ENCODE measurements around the gene AKNA.
"Not testable (repeated sequence)": the region's sequence is repeated elsewhere in the genome, so short reads cannot be mapped to it uniquely, and the experiment has no call there.

The AKNA gene

DNA sequence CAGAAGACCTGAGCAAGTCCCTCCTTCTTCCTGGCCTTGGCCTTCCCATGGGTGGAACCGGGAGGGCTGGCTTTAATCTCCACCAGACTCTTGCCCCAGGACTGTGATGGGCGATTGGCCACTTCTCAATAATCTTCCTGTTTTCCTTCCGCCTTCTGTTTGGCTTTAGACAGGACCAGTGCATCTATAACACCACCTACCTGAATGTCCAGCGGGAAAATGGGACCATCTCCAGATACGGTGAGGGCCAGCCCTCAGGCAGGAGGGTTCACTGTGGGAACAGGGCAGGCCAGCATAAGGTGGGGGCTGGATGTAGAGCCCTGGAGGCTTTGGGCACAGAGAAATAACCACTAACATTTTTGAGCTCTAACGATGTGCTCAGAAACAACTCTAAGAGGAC, 63.9 kb downstream of the AKNA start:
- not testable (repeated sequence) for DNase-seq (ENCODE audit: low read depth in 2 of 2, low spot score in 1 of 2)

DNA sequence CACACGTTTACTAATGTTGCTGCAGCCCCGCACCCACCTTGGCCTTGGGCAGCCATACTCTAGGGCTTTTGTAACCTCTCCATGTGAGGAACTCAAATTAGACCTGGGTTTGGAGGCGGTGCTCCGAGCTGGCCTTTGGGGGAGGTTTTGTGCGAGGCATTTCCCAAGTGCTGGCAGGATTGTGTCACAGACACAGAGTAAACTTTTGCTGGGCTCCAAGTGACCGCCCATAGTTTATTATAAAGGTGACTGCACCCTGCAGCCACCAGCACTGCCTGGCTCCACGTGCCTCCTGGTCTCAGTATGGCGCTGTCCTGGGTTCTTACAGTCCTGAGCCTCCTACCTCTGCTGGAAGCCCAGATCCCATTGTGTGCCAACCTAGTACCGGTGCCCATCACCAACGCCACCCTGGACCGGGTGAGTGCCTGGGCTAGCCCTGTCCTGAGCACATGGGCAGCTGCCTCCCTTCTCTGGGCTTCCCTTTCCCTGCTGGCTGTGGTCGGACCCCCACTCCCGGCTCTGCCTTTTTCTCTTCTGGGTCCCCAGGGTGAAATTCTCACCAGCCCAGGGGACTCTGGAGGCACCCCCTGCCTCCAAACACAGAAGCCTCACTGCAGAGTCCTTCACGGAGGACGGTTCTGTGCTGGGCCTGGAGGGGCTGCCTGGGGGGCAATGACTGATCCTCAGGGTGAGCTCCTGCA, 64.8 kb downstream of the AKNA start, which contains the start of gene ORM1:
ORM1 (plus strand) TSS at position 268 of the 701 bp plus-strand sequence; CDS start at position 304, 36 bp downstream.
- DNase-seq (ENCODE audit: low read depth in 2 of 2, low spot score in 1 of 2) = not testable (repeated sequence)

DNA sequence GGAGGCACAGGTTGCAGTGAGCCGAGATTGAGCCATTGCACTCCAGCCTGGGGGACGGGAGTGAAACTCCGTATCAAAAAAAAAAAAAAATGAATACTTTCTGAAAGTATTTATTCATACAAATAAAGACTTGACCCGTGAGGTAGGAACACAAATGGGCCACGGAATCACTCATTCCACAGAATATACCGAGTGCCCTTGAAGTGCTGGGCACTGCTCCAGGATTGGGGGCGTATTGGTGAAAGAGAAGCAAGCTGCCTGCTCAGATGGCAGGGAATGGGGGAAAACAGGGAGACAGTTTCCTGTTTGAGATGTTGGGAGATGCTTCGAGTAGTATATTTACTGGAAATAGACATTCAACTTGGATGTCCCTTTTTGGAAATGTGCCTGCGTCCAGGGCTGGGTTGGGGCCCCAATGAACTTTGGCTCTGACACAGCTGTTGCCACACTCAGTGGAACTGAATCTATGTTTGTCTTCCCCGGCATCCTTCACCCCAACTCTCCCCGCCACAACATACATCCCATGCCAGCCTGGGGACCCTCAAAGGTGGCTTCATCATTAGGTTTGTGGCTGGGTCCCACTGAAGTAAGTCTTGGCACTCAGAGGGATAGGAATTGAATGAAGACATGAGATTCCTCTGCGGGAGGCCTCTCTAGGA, 65.5 kb downstream of the AKNA start:
- not testable (repeated sequence) for DNase-seq (ENCODE audit: low read depth in 2 of 2, low spot score in 1 of 2)

DNA sequence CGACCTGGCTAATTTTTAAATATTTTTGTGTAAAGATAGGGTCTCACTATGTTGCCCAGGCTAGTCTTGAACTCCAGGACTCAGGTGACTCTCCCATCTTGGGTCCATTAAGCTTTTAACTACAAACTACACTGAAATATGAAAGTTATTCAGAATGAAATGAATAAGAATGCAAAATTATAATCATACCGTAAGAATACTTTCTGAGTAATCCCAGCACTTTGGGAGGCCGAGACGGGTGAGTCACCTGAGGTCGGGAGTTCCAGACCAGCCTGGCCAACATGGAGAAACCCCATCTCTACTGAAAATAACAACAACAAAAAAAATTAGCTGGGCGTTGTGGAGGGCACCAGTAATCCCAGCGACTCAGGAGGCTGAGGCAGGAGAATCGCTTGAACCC, 66.0 kb downstream of the AKNA start:
- DNase-seq (ENCODE audit: low read depth in 2 of 2, low spot score in 1 of 2) = no peak

DNA sequence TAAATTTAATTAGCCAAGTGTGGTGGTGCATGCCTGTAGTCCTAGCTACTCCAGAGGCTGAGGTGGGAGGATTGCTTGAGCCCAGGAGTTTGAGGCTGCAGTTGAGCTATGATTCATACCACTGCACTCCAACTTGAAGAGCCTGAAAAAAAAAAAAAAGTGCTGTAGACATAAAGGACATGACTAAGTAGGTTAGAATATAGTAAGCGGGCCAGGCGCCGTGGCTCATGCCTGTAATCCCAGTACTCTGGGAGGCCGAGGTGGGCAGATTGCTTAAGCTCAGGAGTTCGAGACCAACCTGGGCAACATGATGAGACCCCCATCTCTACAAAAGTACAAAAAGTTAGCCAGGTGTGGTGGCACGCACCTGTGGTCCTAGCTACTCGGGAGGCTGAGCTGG, 67.1 kb downstream of the AKNA start:
- DNase-seq (ENCODE audit: low read depth in 2 of 2, low spot score in 1 of 2) = not testable (repeated sequence)

DNA sequence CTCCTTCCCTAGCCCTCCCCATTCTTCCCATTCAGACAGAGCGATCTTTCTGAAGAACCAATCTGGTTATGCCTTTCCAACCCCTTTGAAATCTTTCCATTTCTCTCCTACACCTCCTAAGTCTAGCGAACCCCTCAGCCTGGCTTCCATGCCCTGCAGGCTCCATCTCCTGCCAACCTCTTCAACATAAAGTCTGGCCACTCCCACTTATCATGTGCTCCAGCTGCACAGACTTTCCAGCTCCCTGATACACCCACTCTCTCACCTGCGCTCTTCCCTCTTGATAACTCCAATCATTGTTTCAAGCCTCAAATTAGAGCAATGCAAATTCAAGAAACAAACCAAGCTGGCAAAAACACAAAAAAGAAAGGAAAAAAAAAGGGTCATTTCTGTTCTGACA, 68.6 kb downstream of the AKNA start:
- no peak for DNase-seq (ENCODE audit: low read depth in 2 of 2, low spot score in 1 of 2)

DNA sequence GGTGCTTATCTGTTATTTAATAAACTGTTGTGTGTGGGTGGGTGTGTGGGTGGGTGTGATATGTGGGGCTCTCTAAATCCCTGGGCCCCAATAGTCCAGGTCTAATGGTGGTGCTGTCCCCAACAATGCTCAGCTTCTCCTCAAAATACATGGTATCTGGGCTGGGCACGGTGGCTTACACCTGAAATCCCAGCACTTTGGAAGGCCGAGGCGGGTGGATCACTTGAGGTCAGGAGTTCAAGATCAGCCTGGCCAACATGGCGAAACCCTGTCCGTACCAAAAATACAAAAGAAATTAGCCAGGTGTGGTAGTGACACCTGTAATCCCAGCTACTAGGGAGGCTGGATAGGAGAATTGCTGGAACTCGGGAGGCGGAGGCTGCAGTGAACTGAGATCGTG, 69.4 kb downstream of the AKNA start:
- DNase-seq (ENCODE audit: low read depth in 2 of 2, low spot score in 1 of 2) = no peak

DNA sequence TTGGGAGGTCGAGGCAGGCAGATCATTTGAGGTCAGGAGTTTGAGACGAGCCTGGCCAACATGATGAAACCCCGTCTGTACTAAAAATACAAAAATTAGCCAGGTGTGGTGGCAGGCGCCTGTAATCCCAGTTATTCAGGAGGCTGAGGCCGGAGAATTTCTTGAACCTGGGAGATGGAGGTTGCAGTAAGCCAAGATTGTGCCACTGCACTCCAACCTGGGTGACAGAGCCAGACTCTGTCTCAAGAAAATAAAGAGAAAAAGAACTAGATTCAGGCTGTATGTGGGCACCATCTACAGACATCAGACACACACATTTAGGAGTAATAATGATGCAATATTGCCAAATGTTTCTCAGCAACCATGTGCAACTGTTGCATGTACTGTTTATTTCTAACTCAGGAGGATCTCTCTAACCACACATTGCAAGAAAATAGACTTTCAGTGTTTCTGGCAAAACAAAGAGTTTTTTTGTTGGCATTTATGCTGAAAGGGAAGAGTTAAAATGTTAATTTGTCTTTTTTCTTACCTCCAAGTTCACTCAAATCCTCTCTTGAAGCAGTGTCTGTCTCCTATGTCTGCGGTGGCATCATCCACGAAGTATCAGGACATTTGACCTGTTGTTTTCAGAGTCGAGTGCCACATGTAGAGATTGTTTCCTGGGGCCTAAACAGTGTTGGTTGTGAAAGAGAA, 70.0 kb downstream of the AKNA start:
- DNase-seq (ENCODE audit: low read depth in 2 of 2, low spot score in 1 of 2) = no peak

DNA sequence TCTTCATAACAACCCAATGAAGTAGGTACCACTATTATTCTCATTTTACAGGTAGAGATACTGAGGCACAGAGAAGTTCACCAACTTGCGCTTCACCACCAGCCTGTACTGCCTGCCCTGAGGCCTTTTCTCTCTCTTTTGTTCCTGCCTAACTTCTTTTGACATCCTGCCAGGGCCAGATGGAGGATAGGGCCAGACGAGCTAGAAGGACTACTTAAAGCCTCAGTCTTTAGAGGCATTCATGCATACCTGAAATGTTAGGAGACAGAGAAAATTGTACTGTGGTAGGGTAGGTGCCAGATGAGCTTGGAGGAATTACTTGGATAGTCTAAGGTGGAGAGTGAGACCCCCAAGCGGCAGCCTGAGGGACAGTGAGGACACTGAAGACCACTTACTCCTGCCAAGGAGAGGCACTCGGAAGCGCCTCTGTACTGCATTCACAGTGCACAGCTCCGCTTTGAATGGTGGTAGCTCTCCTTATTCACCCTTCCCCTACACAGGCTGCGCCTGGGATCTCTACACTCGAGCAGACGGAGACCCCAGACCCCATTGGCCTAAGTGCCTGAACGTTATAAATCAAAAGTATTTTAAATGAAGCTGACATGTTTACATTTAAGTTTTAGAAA, 71.1 kb downstream of the AKNA start:
- no peak for DNase-seq (ENCODE audit: low read depth in 2 of 2, low spot score in 1 of 2)

DNA sequence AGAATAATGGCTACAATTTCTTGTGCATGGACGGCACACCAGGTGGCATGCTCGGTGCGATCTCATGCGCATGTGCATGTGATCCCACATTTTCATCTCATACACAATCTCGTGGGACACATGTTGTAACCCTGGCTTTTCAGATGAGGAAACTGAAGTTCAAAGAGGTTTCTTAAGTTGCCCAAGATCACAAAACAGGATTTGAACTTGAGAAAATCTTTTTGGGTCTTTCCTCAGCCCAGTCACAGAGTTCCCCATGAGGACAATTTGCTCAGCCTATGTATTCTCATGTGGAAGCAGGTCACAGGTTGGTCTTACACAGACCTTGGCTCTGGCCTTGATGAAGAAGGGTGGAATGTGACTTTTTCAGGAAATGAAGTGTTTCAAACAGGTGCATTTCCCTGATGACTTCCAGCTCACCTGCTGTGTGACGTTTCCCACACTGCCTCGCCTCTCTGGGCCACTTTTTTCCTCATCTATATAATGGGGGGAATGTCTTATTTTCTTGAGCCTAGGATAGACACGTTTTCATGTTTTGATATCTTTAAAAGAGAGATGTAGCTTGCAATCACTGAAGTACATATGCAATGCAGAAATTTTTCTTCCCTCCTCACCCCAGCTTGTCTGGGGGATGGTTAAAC, 71.9 kb downstream of the AKNA start:
- DNase-seq (ENCODE audit: low read depth in 2 of 2, low spot score in 1 of 2) = no peak

DNA sequence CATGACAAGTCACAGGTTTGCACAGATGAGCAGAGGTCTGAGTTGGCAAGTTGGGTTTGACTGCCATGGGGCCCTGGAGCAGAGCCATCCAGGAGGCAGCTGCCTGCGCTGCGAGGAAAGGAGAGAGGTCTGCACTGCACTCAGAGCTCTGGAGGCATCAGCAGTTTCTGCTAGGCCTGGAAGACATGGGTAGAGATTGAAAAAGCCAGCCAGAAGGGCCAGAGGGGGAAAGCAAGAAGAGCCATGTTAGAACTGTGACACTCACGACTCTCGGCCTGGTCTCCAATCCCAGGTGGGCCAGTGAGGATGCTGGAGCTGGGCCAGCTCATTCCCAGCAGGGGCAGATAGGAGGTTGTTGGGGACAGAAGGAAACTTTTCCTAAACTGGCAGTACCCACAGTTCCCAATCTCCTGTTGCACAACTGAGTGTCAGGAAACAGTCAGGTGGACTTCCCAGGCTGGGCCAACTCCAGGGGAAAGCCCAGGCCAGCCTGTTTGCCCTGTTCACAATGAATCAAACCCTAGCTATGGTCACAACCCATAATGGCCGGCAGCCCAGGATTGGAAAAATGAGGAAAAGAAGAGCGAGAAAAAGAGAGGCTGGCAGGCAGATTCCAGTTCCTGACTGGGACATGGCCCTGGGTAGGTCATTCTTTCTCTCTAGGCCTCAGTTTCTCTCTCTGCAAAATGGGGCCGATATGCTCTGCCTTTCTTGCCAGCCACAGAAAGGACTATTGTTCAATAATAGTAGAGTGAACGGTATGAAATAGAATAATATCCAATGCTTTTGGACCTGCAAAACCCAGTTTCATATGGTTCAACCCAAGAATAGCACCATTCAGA, 72.7 kb downstream of the AKNA start:
- no peak for DNase-seq (ENCODE audit: low read depth in 2 of 2, low spot score in 1 of 2)

DNA sequence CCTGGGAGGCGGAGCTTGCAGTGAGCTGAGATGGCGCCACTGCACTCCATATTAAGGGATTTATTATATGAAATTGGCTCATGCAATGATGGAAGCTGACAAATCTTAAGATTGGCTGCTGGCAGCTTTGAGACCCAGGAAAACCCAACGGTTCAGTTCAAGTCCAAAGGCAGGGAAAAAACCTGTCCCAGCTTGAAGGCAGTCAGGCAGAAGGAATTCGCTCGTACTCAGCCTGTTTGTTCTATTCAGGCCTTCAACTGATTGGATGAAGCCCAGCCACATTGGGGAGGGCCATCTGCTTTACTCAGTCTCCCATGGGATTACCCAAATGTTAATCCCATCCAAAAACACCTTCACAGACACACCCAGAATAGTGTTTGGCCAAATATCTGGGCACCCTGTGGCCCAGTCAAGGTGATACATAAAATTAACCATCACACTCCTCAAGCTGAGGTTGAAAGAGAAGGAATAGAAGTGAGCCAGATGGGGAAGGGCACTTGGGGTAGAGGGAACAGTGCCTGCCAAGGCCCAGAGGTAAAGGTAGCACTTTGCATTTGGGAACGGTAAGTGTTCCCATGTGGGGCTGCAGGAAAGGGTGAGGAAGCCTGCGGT, 73.4 kb downstream of the AKNA start:
- no peak for DNase-seq (ENCODE audit: low read depth in 2 of 2, low spot score in 1 of 2)

DNA sequence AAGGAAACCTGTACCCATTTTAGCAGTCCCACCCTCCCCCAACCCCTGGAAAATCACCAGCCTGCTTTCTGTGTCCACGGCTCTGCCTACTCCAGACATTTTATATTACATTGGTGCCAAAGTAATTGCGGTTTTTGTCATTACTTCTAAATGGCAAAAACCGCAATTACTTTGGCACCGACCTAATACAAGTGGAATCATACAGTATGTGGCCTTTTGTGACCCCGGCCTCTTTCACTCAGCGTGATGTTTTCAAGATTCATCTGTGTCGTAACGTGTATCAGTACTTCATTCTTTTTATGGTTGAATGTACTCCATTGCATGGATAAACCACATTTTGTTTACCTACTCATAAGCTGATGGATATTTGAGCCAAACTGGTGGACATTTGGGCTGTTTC, 74.6 kb downstream of the AKNA start:
- DNase-seq (ENCODE audit: low read depth in 2 of 2, low spot score in 1 of 2) = no peak

DNA sequence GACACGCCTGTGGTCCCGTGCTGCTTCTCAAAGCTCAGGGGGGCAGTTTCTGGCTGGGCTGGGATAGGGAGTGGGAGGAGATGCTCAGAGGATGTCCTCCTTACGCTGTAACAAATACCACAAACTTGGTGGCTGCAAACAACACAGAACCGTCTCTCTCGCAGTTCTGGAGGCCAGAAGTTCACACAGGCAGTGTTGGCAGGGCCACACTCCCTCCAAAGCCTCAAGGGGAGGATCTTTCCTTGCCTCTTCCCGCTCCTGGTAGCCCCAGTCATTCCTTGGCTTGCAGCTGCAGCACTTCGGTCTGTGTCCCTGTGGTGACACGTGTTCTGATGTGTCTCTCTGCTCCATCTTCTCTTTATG, 75.3 kb downstream of the AKNA start:
- no peak for DNase-seq (ENCODE audit: low read depth in 2 of 2, low spot score in 1 of 2)

DNA sequence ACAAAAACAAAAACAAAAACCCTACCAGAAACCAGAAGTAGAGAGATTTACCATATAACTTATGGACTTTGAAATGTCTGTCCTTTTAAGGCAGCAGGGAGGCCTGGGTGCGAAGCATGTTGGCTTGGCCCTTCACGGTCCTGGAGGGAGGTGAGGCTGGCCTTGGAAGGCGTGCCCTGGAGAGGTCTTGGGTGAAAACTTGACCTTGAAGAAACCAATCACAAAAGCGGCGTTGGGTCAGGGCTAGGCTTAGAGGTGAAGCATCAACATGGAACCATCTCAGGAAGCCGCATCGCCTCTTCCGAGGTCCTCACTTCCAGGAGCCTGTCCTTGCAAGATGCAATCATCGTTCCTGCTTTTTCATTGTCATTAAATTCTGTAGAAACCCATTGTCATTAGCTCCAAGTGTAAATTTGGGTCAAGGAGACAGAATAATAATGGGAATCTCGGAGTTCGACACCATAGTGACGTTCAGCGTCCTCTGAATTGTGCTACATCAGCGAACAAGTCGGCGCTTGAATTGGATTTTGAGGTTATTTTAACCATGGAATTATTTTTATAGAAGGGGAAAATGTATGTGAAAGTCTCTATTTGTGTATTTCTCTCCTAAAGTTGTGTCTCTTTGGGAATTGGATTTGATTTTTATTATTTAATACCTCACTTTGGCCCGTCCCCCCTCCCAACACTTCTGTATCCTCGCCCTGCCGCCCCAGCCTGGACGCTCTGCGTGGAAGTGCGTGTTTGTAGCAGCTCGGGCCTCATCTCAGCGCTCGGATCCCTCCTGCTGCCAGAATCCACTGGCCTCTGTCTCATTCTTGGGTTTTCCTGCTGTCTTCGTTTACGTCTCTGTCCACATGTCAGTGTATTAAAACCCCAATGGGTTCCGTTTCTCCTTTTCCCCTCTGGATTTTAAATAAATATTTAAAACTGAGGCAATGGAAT, 75.9 kb downstream of the AKNA start:
- DNase-seq (ENCODE audit: low read depth in 2 of 2, low spot score in 1 of 2) = no peak

DNA sequence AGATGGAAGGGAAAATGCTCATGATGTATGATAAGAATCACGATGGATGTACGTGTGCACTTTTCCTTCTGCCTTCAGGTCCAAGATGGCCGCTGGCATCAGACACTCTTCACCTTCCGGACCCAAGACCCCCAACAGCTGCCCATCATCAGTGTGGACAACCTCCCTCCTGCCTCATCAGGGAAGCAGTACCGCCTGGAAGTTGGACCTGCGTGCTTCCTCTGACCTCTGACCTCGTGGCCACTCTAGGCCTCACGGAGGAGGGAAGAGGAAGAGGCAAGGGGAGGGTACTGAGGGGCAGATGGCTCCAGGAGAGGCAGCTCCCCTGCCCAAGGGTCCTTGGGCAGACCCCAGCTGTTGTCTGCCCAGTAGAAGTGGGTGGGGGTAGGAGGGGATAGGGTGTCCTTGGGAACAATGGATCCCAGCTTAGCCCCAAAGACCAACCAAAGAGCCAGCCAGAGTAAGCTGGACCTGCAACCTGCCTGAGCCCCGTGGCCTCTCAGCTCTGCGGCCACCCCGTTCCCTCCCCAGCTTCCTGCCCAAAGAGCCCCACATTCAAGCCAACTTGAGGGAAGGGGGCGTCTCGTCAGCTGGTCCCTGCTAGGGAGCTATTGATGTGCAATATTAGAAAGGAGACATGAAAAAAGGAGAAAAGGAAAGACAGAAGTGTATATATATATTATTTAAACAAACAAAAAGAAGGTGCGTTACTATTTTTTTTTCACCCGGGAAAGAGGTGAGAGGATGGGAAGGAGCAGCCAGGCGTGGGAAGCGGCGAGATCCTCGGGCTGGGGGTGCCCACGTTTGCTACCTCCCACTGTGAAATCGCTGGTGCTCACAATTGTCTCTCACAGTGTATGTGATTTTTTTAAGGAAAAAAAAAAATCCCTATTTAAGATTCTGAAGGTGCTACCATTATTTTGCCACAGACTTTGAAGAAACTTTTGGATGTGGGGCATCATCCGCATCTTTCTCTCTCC, 77.0 kb downstream of the AKNA start:
- DNase-seq (ENCODE audit: low read depth in 2 of 2, low spot score in 1 of 2) = no peak

DNA sequence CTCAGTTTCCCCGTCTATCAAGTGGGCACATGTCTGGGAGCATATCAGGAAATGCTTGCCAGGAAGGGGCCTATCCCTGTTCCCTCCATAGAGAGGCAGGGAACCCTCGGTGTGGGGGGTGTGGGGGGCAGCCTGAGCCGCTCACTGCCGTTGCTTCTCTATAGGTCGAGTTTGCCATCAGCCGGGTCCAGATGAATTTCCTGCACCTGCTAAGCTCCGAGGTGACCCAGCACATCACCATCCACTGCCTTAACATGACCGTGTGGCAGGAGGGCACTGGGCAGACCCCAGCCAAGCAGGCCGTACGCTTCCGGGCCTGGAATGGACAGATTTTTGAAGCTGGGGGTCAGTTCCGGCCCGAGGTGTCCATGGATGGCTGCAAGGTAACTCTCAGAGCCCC, 78.7 kb downstream of the AKNA start:
- DNase-seq (ENCODE audit: low read depth in 2 of 2, low spot score in 1 of 2) = no peak
